Colonic mucosa (tissue), 4 donors: Measurements from ENCODE around the gene PRKACA. TPM values are rescaled to one million over a fixed set of nuclear protein-coding genes. Genes with fewer than 3 reads are reported as not detected.

Experiments used
- DNase-seq: peaks from one replicate; pipeline ENCODE4 v3.0.0-alpha.2; 2020
- H3K27ac ChIP-seq: fragments of 200-600 bp; one replicate; pipeline ENCODE4 v1.8.0; 2021
- H3K27me3 ChIP-seq: fragments of 200-600 bp; one replicate; pipeline ENCODE4 v1.8.0; 2021
- H3K36me3 ChIP-seq: fragments of 200-600 bp; one replicate; pipeline ENCODE4 v1.8.0; 2021
- H3K4me1 ChIP-seq: fragments of 200-600 bp; one replicate; pipeline ENCODE4 v1.8.0; 2021; ENCODE audit warnings: mild to moderate bottlenecking
- H3K4me3 ChIP-seq: fragments of 200-600 bp; one replicate; pipeline ENCODE4 v1.8.0; 2021
- H3K9ac ChIP-seq, 2 donors: one replicate each; pipeline ENCODE4 v1.7.0; 2013; ENCODE audit warnings: control low read depth in 2 of 2, low read depth in 2 of 2, low read length in 2 of 2
- H3K9me3 ChIP-seq: fragments of 200-600 bp; one replicate; pipeline ENCODE4 v1.8.0; 2021
- CTCF ChIP-seq: fragments of 200-600 bp; IDR thresholded peaks from one replicate; pipeline ENCODE4 v1.8.0; 2022; ENCODE audit warnings: antibody characterized with exemption, mild to moderate bottlenecking
- intact Hi-C: fragments of 100-400 bp; cut with DNase I; formaldehyde crosslinking; loops from one replicate; pipeline ENCODE4 v1.14.1; 2022
- total RNA-seq, 2 donors: library from RNA; stranded (reverse); fragmentation: NEBNext Ultra II Directional in 1 of 2; extraction: Animal tissue kit (Norgen Biotek cat#: 25700) in 1 of 2; gene quantifications; one replicate each; pipeline ENCODE4 v1.2.1, GENCODE V29; 2021
- donor health status: healthy.
- donor health status: DM: no; HTN: no; CAD: no.
- donor health status: DM: no; HTN: no; CAD: no.

PRKACA gene
- total RNA-seq, 2 donors from 2014 or later = 71.0 to 89.3 TPM

- Histone ChIP-seq H3K27ac (peak within 1 kb of the TSS; percentile 91), H3K4me3 (peak within 1 kb of the TSS; percentile 76), H3K4me1 (peaks cover 5% of the 10 kb centered on the region), H3K9me3 (no peaks in the 10 kb centered on the region), H3K27me3 (no peaks in the 10 kb centered on the region), H3K9ac (peak within 1 kb of the TSS; percentile 66 to 74), H3K36me3 (no peaks in the 10 kb centered on the region)
- intact Hi-C loops = no loop called here
- DNase-seq = peak; percentile 98
- TF ChIP-seq CTCF = peak; percentile 81
These were observed 19.1 kb upstream of the PRKACA start, which contains the start of gene ASF1B for GRCh38 chr19:14136509-14137281. Gene ASF1B, minus strand, starts transcription at chr19:14136589. Its CDS starts 133 bp downstream, at chr19:14136456.

GRCh38 chr19:14135985-14136508 lies 18.5 kb upstream of the PRKACA start:
- H3K4me1 ChIP-seq = peaks cover 5% of the 10 kb centered on the region
- peak; percentile 30 for DNase-seq
- H3K36me3 ChIP-seq = no peaks in the 10 kb centered on the region
- peak overlapping the region; percentile 76 for H3K4me3 ChIP-seq
- no peak for TF ChIP-seq CTCF
- H3K27me3 ChIP-seq = no peaks in the 10 kb centered on the region
- H3K27ac ChIP-seq = peak overlapping the region; percentile 91
- no peaks in the 10 kb centered on the region for H3K9me3 ChIP-seq
- intact Hi-C loops = no loop called here
- peak overlapping the region; percentile 46 to 63 for H3K9ac ChIP-seq

GRCh38 chr19:14135355-14135754 lies 17.8 kb upstream of the PRKACA start:
- H3K9me3 ChIP-seq = no peaks in the 10 kb centered on the region
- peaks cover 5% of the 10 kb centered on the region for H3K4me1 ChIP-seq
- no peaks in the 10 kb centered on the region for H3K27me3 ChIP-seq
- H3K27ac ChIP-seq = no peak overlapping the region
- H3K4me3 ChIP-seq = peak overlapping the region; percentile 76
- no peak for TF ChIP-seq CTCF
- H3K9ac ChIP-seq = peak overlapping the region; percentile 46 to 63
- no peak for DNase-seq
- intact Hi-C loops = no loop called here
- H3K36me3 ChIP-seq = no peaks in the 10 kb centered on the region

- no peak for DNase-seq
- Histone ChIP-seq H3K4me1 (no peaks in the 10 kb centered on the region), H3K9ac (no peak overlapping the region), H3K27me3 (no peaks in the 10 kb centered on the region), H3K4me3 (no peak overlapping the region), H3K9me3 (no peaks in the 10 kb centered on the region), H3K36me3 (no peaks in the 10 kb centered on the region), H3K27ac (no peak overlapping the region)
- no peak for TF ChIP-seq CTCF
- intact Hi-C loops = no loop called here
These were observed 10.5 kb upstream of the PRKACA start for GRCh38 chr19:14127929-14128509.

GRCh38 chr19:14127176-14127575 lies 9.6 kb upstream of the PRKACA start:
- intact Hi-C loops = no loop called here
- TF ChIP-seq CTCF = no peak
- no peak for DNase-seq

More at GRCh38 chr19:14127176-14127575, 9.6 kb upstream of the PRKACA start:
- no peaks in the 10 kb centered on the region for H3K9me3 ChIP-seq
- no peaks in the 10 kb centered on the region for H3K4me1 ChIP-seq
- no peak overlapping the region for H3K9ac ChIP-seq
- no peaks in the 10 kb centered on the region for H3K36me3 ChIP-seq
- H3K4me3 ChIP-seq = no peak overlapping the region
- H3K27ac ChIP-seq = no peak overlapping the region
- no peaks in the 10 kb centered on the region for H3K27me3 ChIP-seq
